ENCODE results near the gene TCTN2.

The TCTN2 gene

GRCh38 chr12:123744836-123745235, 73.9 kb downstream of the TCTN2 start:
- peak; percentile 28 to 32 for DNase-seq

GRCh38 chr12:123747309-123747708, 76.4 kb downstream of the TCTN2 start:
- DNase-seq = no peak

GRCh38 chr12:123748161-123748560, 77.2 kb downstream of the TCTN2 start:
- DNase-seq = peak; percentile 54 to 67

GRCh38 chr12:123748661-123749060, 77.7 kb downstream of the TCTN2 start:
- no peak for DNase-seq

- no peak for DNase-seq
These were observed 78.4 kb downstream of the TCTN2 start for GRCh38 chr12:123749355-123749754.

GRCh38 chr12:123750159-123750656, 79.3 kb downstream of the TCTN2 start:
- DNase-seq = no peak

GRCh38 chr12:123752046-123752445, 81.1 kb downstream of the TCTN2 start:
- DNase-seq = no peak

- no peak for DNase-seq
These were observed 83.3 kb downstream of the TCTN2 start for GRCh38 chr12:123754041-123754772.

- DNase-seq = no peak
These were observed 86.6 kb downstream of the TCTN2 start for GRCh38 chr12:123757561-123757960.

Data from Kasumi-1 (cell line).